ENCODE measurements around the gene DOCK10. TPM values are rescaled to one million over a fixed set of nuclear protein-coding genes. Genes with fewer than 3 reads are reported as not detected.

DOCK10 gene
- total and polyA plus RNA-seq, 5 donors from 2014 or later: 28.3 to 222 (median 35.1) TPM

GRCh38 chr2:224838335-224838734 lies 203.9 kb downstream of the DOCK10 start:
- ATAC-seq (ENCODE audit: low read depth in 2 of 2) (no peak), DNase-seq (no peak)
- H3K4me3 ChIP-seq (ENCODE audit: low read depth, low read length): no peak overlapping the region
- Mint-ChIP-seq H3K27me3 (no peaks in the 10 kb centered on the region), H3K4me1 (peaks cover 1 to 6% (median 5%) of the 10 kb centered on the region in 4 donors), H3K4me3 (no peak overlapping the region), H3K27ac (no peak overlapping the region), H3K9me3 (peaks cover 0 to 11% (median 4%) of the 10 kb centered on the region in 7 donors), H3K36me3 (peaks cover 70% of the 10 kb centered on the region)
- no peaks in the 10 kb centered on the region for H3K4me1 ChIP-seq (ENCODE audit: control insufficient read depth, insufficient read depth, low read length, poor library complexity, severe bottlenecking)
- peaks cover 93% of the 10 kb centered on the region for H3K36me3 ChIP-seq (ENCODE audit: control insufficient read depth, insufficient read depth, low read length)
- H3K9me3 ChIP-seq (ENCODE audit: control insufficient read depth in 2 of 2, low read length in 2 of 2): no peaks in the 10 kb centered on the region
- H3K27ac ChIP-seq (ENCODE audit: insufficient read depth, low read length, poor library complexity, severe bottlenecking): no peak overlapping the region
- H3K27me3 ChIP-seq (ENCODE audit: control insufficient read depth, insufficient read depth, low read length): no peaks in the 10 kb centered on the region

- Histone ChIP-seq H3K4me1 (ENCODE audit: control insufficient read depth, insufficient read depth, low read length, poor library complexity, severe bottlenecking) (no peaks in the 10 kb centered on the region), H3K9me3 (ENCODE audit: control insufficient read depth in 2 of 2, low read length in 2 of 2) (no peaks in the 10 kb centered on the region), H3K27ac (ENCODE audit: insufficient read depth, low read length, poor library complexity, severe bottlenecking) (no peak overlapping the region), H3K27me3 (ENCODE audit: control insufficient read depth, insufficient read depth, low read length) (no peaks in the 10 kb centered on the region), H3K4me3 (ENCODE audit: low read depth, low read length) (no peak overlapping the region), H3K36me3 (ENCODE audit: control insufficient read depth, insufficient read depth, low read length) (peaks cover 93% of the 10 kb centered on the region)
- peaks cover 0 to 11% (median 3%) of the 10 kb centered on the region in 7 donors for H3K9me3 Mint-ChIP-seq
- H3K36me3 Mint-ChIP-seq: peaks cover 70% of the 10 kb centered on the region
- H3K4me3 Mint-ChIP-seq: no peak overlapping the region
- no peak for DNase-seq
- no peaks in the 10 kb centered on the region for H3K27me3 Mint-ChIP-seq
- H3K27ac Mint-ChIP-seq: no peak overlapping the region
- H3K4me1 Mint-ChIP-seq: peaks cover 0 to 7% (median 4%) of the 10 kb centered on the region in 4 donors
- no peak for ATAC-seq (ENCODE audit: low read depth in 2 of 2)
Measured at GRCh38 chr2:224837558-224837957, 204.7 kb downstream of the DOCK10 start.

DNA sequence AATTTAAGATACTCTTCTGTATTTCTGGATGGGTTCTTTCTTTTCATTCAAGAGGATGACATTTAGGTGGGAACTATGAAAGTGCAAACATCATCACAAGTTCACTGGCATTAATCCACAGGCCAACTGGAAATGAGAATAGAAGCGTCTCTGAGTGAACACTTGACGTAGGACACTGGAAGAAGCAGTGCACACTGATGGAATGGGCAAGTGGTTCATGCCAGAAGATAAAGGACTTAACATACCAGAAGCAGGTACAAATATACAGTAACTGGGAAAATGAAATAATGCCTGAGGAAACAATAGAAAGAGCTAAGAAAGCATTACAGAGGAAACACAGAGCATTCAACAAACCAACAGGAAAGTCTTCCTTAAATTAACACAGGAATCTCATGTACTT lies 205.2 kb downstream of the DOCK10 start:
- ATAC-seq (ENCODE audit: low read depth in 2 of 2) (no peak), DNase-seq (no peak)
- Histone ChIP-seq H3K4me1 (ENCODE audit: control insufficient read depth, insufficient read depth, low read length, poor library complexity, severe bottlenecking) (no peaks in the 10 kb centered on the region), H3K4me3 (ENCODE audit: low read depth, low read length) (no peak overlapping the region), H3K36me3 (ENCODE audit: control insufficient read depth, insufficient read depth, low read length) (peaks cover 93% of the 10 kb centered on the region), H3K27me3 (ENCODE audit: control insufficient read depth, insufficient read depth, low read length) (no peaks in the 10 kb centered on the region), H3K9me3 (ENCODE audit: control insufficient read depth in 2 of 2, low read length in 2 of 2) (no peaks in the 10 kb centered on the region), H3K27ac (ENCODE audit: insufficient read depth, low read length, poor library complexity, severe bottlenecking) (no peak overlapping the region)
- Mint-ChIP-seq H3K36me3 (peaks cover 69% of the 10 kb centered on the region), H3K27ac (peak overlapping the region in 1 of 3 donors; percentile 26), H3K9me3 (peaks cover 0 to 9% (median 3%) of the 10 kb centered on the region in 7 donors), H3K4me1 (peaks cover 0 to 8% (median 5%) of the 10 kb centered on the region in 4 donors), H3K27me3 (no peaks in the 10 kb centered on the region), H3K4me3 (no peak overlapping the region)

- Histone ChIP-seq H3K36me3 (ENCODE audit: control insufficient read depth, insufficient read depth, low read length) (peaks cover 93% of the 10 kb centered on the region), H3K4me1 (ENCODE audit: control insufficient read depth, insufficient read depth, low read length, poor library complexity, severe bottlenecking) (no peaks in the 10 kb centered on the region), H3K27me3 (ENCODE audit: control insufficient read depth, insufficient read depth, low read length) (no peaks in the 10 kb centered on the region), H3K9me3 (ENCODE audit: control insufficient read depth in 2 of 2, low read length in 2 of 2) (no peaks in the 10 kb centered on the region), H3K27ac (ENCODE audit: insufficient read depth, low read length, poor library complexity, severe bottlenecking) (no peak overlapping the region), H3K4me3 (ENCODE audit: low read depth, low read length) (no peak overlapping the region)
- H3K36me3 Mint-ChIP-seq: peaks cover 69% of the 10 kb centered on the region
- no peak overlapping the region for H3K27ac Mint-ChIP-seq
- ATAC-seq (ENCODE audit: low read depth in 2 of 2) (no peak), DNase-seq (no peak)
- H3K4me1 Mint-ChIP-seq: peaks cover 0 to 11% (median 5%) of the 10 kb centered on the region in 4 donors
- H3K27me3 Mint-ChIP-seq: no peaks in the 10 kb centered on the region
- H3K4me3 Mint-ChIP-seq: no peak overlapping the region
- peaks cover 0 to 8% (median 1%) of the 10 kb centered on the region in 7 donors for H3K9me3 Mint-ChIP-seq
Measured at GRCh38 chr2:224836263-224836662, 206.0 kb downstream of the DOCK10 start.

- H3K27me3 Mint-ChIP-seq: no peaks in the 10 kb centered on the region
- DNase-seq (no peak), ATAC-seq (ENCODE audit: low read depth in 2 of 2) (no peak)
- no peak overlapping the region for H3K27ac Mint-ChIP-seq
- Histone ChIP-seq H3K27ac (ENCODE audit: insufficient read depth, low read length, poor library complexity, severe bottlenecking) (no peak overlapping the region), H3K9me3 (ENCODE audit: control insufficient read depth in 2 of 2, low read length in 2 of 2) (no peaks in the 10 kb centered on the region), H3K36me3 (ENCODE audit: control insufficient read depth, insufficient read depth, low read length) (peaks cover 93% of the 10 kb centered on the region), H3K27me3 (ENCODE audit: control insufficient read depth, insufficient read depth, low read length) (no peaks in the 10 kb centered on the region), H3K4me1 (ENCODE audit: control insufficient read depth, insufficient read depth, low read length, poor library complexity, severe bottlenecking) (no peaks in the 10 kb centered on the region), H3K4me3 (ENCODE audit: low read depth, low read length) (no peak overlapping the region)
- no peak overlapping the region for H3K4me3 Mint-ChIP-seq
- H3K36me3 Mint-ChIP-seq: peaks cover 63% of the 10 kb centered on the region
- peaks cover 0 to 11% (median 5%) of the 10 kb centered on the region in 4 donors for H3K4me1 Mint-ChIP-seq
- peaks cover 0 to 2% (median 0%) of the 10 kb centered on the region in 7 donors for H3K9me3 Mint-ChIP-seq
Measured at GRCh38 chr2:224835405-224835804, 206.9 kb downstream of the DOCK10 start.

- no peak for DNase-seq
Measured at GRCh38 chr2:224833986-224834385, 208.3 kb downstream of the DOCK10 start.

GRCh38 chr2:224832207-224832606 lies 210.1 kb downstream of the DOCK10 start:
- Histone ChIP-seq H3K4me1 (ENCODE audit: control insufficient read depth, insufficient read depth, low read length, poor library complexity, severe bottlenecking) (no peaks in the 10 kb centered on the region), H3K27me3 (ENCODE audit: control insufficient read depth, insufficient read depth, low read length) (no peaks in the 10 kb centered on the region), H3K9me3 (ENCODE audit: control insufficient read depth in 2 of 2, low read length in 2 of 2) (no peaks in the 10 kb centered on the region), H3K4me3 (ENCODE audit: low read depth, low read length) (no peak overlapping the region), H3K36me3 (ENCODE audit: control insufficient read depth, insufficient read depth, low read length) (peaks cover 94% of the 10 kb centered on the region), H3K27ac (ENCODE audit: insufficient read depth, low read length, poor library complexity, severe bottlenecking) (no peak overlapping the region)
- Mint-ChIP-seq H3K9me3 (peaks cover 0 to 1% (median 0%) of the 10 kb centered on the region in 7 donors), H3K36me3 (peaks cover 68% of the 10 kb centered on the region), H3K27ac (no peak overlapping the region), H3K27me3 (no peaks in the 10 kb centered on the region), H3K4me3 (no peak overlapping the region), H3K4me1 (peaks cover 0 to 11% (median 5%) of the 10 kb centered on the region in 4 donors)
- ATAC-seq (ENCODE audit: low read depth in 2 of 2): no peak
- DNase-seq: no peak

More at GRCh38 chr2:224833986-224834385, 208.3 kb downstream of the DOCK10 start:
- Mint-ChIP-seq H3K27ac (peak overlapping the region in 1 of 3 donors; percentile 80), H3K36me3 (peaks cover 62% of the 10 kb centered on the region), H3K9me3 (peaks cover 0 to 1% (median 0%) of the 10 kb centered on the region in 7 donors), H3K4me3 (no peak overlapping the region), H3K4me1 (peaks cover 0 to 13% (median 5%) of the 10 kb centered on the region in 4 donors), H3K27me3 (no peaks in the 10 kb centered on the region)
- no peaks in the 10 kb centered on the region for H3K27me3 ChIP-seq (ENCODE audit: control insufficient read depth, insufficient read depth, low read length)
- H3K4me1 ChIP-seq (ENCODE audit: control insufficient read depth, insufficient read depth, low read length, poor library complexity, severe bottlenecking): no peaks in the 10 kb centered on the region
- no peak for ATAC-seq (ENCODE audit: low read depth in 2 of 2)
- H3K9me3 ChIP-seq (ENCODE audit: control insufficient read depth in 2 of 2, low read length in 2 of 2): no peaks in the 10 kb centered on the region
- H3K27ac ChIP-seq (ENCODE audit: insufficient read depth, low read length, poor library complexity, severe bottlenecking): no peak overlapping the region
- H3K36me3 ChIP-seq (ENCODE audit: control insufficient read depth, insufficient read depth, low read length): peaks cover 94% of the 10 kb centered on the region
- no peak overlapping the region for H3K4me3 ChIP-seq (ENCODE audit: low read depth, low read length)

GRCh38 chr2:224831530-224831929 lies 210.7 kb downstream of the DOCK10 start:
- no peak overlapping the region for H3K4me3 ChIP-seq (ENCODE audit: low read depth, low read length)
- H3K27me3 ChIP-seq (ENCODE audit: control insufficient read depth, insufficient read depth, low read length): no peaks in the 10 kb centered on the region
- Mint-ChIP-seq H3K4me1 (peaks cover 0 to 13% (median 5%) of the 10 kb centered on the region in 4 donors), H3K27me3 (no peaks in the 10 kb centered on the region), H3K27ac (peak overlapping the region in 2 of 3 donors; percentile 52 to 78), H3K9me3 (peaks cover 0 to 1% (median 0%) of the 10 kb centered on the region in 7 donors), H3K4me3 (no peak overlapping the region), H3K36me3 (peaks cover 69% of the 10 kb centered on the region)
- ATAC-seq (ENCODE audit: low read depth in 2 of 2): no peak
- H3K27ac ChIP-seq (ENCODE audit: insufficient read depth, low read length, poor library complexity, severe bottlenecking): no peak overlapping the region
- no peaks in the 10 kb centered on the region for H3K4me1 ChIP-seq (ENCODE audit: control insufficient read depth, insufficient read depth, low read length, poor library complexity, severe bottlenecking)
- DNase-seq: no peak
- H3K36me3 ChIP-seq (ENCODE audit: control insufficient read depth, insufficient read depth, low read length): peaks cover 97% of the 10 kb centered on the region
- H3K9me3 ChIP-seq (ENCODE audit: control insufficient read depth in 2 of 2, low read length in 2 of 2): no peaks in the 10 kb centered on the region
